BJ (cell line): ENCODE data around the gene FCSK. TPM values are rescaled to one million over a fixed set of nuclear protein-coding genes. Genes with fewer than 3 reads are reported as not detected.

Source experiments
- CTCF ChIA-PET: fragments of 350-600 bp; formaldehyde crosslinking; extraction: SDS; loops from one replicate; lab custom pipeline; 2021; ENCODE audit warnings: antibody characterized with exemption, inconsistent platforms; lab: Yijun Ruan, JAX
- POLR2A ChIA-PET: fragments of 300-600 bp; sonication (Branson Sonifier 250); formaldehyde crosslinking; extraction: SDS; loops from one replicate; lab custom pipeline; 2021; ENCODE audit warnings: antibody characterized with exemption; lab: Charles Lee
- DNase-seq: peaks from one replicate; pipeline ENCODE4 v3.0.0-alpha.2; 2011; ENCODE audit warnings: low read depth
- H3K27me3 ChIP-seq: 2 replicates; pipeline ENCODE4 v1.6.0; 2011; ENCODE audit warnings: low read length; ENCODE audit not compliant: control insufficient read depth, insufficient read depth
- H3K36me3 ChIP-seq: 2 replicates; pipeline ENCODE4 v1.5.1; 2011; ENCODE audit warnings: low read length; ENCODE audit not compliant: control insufficient read depth, insufficient read depth
- H3K4me3 ChIP-seq: 2 replicates; pipeline ENCODE4 v1.5.1; 2011; ENCODE audit warnings: low read depth, mild to moderate bottlenecking, control low read depth, low read length
- polyA plus RNA-seq: library from polyadenylated mRNA; depleted of rRNA; stranded (reverse); fragments of >200 nt; gene quantifications from 2 replicates; pipeline ENCODE4 v1.2.3, GENCODE V29; 2011
- TF ChIP-seq, protein P1 (sequence below): IDR thresholded peaks from 2 replicates; pipeline ENCODE4 v1.5.1; 2011; ENCODE audit warnings: low read depth, mild to moderate bottlenecking, control low read depth, inconsistent platforms, low read length, moderate library complexity; ENCODE audit not compliant: insufficient read depth

The FCSK gene
- polyA plus RNA-seq, 1 experiment = 9.0 TPM

DNA sequence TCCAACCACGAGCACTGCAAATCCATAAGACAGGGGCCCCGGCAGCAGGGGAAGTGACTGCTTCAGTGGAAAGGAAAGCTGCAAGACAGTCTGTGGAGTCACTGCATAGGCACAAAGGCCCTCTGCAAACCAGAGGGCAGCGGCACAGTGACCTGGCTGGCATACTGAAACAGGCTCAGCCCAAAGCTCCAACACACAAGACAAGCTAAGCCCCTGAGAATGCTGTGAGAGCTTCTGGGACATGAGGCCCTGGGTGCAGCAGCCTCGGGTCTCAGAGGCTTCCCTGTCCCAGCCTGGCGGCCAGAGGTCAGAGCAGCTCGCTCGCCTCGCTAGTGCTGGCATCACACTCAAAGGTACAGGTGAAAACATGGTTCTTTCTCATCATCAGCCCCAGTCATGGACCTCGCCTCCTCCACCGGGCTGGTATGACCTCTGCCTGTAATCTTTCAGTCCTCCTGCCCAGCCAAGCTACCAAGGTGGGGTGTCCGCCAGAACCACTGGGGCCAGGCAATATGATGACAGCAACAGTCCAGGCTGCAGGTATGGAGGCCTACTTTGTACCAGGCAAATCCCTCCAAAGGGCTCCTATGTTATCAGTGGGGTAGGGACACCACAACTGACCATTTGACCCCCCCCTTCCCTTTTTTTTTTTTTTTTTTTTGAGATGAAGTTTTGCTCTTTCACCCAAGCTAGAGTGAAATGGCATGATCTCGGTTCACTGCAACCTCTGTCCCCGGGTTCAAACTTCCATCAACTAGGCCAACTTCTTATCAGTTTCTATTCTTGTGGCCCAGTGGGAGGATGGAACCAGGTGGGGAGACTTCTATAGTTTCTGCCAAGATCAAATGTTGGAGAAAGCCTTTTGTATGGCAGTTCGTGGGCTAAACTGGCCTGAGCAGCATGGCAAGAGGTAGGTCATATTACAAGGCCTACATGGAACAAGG, 34.7 kb upstream of the FCSK start:
- CTCF ChIA-PET = no interaction called here
- TF ChIP-seq, protein P1, sequence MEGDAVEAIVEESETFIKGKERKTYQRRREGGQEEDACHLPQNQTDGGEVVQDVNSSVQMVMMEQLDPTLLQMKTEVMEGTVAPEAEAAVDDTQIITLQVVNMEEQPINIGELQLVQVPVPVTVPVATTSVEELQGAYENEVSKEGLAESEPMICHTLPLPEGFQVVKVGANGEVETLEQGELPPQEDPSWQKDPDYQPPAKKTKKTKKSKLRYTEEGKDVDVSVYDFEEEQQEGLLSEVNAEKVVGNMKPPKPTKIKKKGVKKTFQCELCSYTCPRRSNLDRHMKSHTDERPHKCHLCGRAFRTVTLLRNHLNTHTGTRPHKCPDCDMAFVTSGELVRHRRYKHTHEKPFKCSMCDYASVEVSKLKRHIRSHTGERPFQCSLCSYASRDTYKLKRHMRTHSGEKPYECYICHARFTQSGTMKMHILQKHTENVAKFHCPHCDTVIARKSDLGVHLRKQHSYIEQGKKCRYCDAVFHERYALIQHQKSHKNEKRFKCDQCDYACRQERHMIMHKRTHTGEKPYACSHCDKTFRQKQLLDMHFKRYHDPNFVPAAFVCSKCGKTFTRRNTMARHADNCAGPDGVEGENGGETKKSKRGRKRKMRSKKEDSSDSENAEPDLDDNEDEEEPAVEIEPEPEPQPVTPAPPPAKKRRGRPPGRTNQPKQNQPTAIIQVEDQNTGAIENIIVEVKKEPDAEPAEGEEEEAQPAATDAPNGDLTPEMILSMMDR = no peak
- Histone ChIP-seq H3K36me3 (peaks cover 6% of the 10 kb centered on the region), H3K27me3 (no peaks in the 10 kb centered on the region), H3K4me3 (no peak overlapping the region)
- DNase-seq = no peak
- POLR2A ChIA-PET = interaction anchor here (0.8 kb wide), 1 partner anchor 8 kb away, joined by 3 read pairs; no protein-coding TSS in a partner anchor

DNA sequence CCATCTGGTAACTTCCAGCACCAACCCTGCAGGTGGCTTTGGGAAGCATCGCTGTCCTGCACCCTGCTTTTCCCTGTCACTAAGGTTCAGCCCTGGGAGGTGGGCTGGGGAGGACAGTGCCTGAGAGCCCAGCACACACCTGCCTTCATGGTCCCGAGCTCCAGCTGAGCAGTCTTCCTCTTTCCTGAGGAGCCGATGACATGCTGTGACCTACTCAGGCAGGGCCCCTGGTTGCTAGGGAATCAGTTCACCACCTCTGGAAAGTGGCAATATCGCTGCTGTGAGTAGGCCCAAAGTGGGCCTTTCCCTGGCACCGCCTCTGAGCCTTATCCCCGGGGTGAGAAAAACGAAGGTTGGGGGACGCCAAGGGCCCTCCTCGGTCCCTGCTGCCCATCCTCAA, 33.4 kb upstream of the FCSK start:
- ChIA-PET POLR2A (no interaction called here), CTCF (no interaction called here)
- no peaks in the 10 kb centered on the region for H3K27me3 ChIP-seq
- H3K4me3 ChIP-seq = no peak overlapping the region
- DNase-seq = no peak
- TF ChIP-seq, protein P1 = no peak
- H3K36me3 ChIP-seq = peaks cover 6% of the 10 kb centered on the region

DNA sequence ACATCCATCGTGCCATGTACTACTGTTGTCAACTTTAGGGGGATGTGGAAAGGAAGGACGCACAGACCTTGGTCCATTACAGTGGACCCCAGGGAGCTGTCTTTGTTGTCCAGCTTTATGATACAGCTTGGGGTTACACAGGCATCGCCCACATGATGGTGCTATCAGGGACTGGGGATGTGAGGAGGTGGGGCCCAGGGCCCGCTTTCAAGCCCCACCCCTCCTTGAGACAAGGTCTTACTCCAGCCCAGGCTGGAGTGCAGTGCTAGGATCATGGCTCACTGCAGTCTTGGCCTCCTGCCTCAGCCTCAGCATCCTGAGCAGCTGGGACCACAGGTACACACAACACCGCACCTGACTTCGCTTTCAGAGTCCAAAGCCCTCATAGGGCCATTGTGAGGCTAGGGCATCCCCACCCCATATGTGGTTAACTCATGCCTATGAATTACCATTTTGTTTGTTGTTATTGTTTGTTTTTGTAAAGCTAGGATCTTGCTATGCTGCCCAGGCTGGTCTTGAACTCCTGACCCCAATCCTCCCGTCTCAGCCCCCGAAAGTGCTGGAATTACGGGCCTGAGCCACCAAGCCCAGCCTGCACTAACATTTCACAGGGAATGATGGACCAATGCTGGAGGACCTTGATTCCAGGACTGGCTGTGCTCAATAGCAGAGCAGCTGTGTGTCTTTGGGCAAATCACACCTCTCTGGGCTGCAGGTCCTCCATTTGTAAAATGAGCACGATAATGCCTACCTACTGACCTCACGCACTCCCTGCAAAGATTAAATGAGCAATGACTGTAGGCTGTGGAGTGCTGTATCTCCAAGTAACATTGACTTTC, 32.7 kb upstream of the FCSK start:
- ChIA-PET POLR2A (no interaction called here), CTCF (interaction anchor here (1.0 kb wide), 1 partner anchor 12 kb away, joined by 3 read pairs; no protein-coding TSS in a partner anchor)
- no peak for DNase-seq
- Histone ChIP-seq H3K36me3 (peaks cover 5% of the 10 kb centered on the region), H3K27me3 (no peaks in the 10 kb centered on the region), H3K4me3 (no peak overlapping the region)
- TF ChIP-seq, protein P1 = no peak

DNA sequence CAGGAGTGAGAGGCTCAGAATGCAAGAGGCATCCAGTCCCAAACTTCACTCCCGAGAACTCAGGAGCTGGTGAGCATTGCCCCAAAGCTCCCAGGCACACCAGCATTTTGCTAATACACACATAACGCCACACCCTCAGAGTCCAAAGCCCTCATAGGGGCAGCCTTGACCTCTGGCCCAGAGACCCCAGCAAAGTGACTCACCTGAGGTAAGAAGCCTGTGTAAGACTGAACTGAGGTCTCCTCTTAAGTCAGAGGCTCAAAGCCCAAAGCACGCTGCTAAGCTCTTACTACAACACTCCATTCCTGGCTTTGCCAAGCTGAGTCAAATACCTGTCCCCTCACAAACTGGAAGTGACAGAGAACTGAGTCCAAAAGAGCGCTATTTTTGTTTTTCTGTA, 31.9 kb upstream of the FCSK start:
- POLR2A ChIA-PET = no interaction called here
- CTCF ChIA-PET = interaction anchor here (1.0 kb wide), 1 partner anchor 11 kb away, joined by 3 read pairs; no protein-coding TSS in a partner anchor

More for the DNA sequence above, 31.9 kb upstream of the FCSK start:
- no peaks in the 10 kb centered on the region for H3K27me3 ChIP-seq
- H3K4me3 ChIP-seq = no peak overlapping the region
- TF ChIP-seq, protein P1 = no peak
- no peak for DNase-seq
- peaks cover 4% of the 10 kb centered on the region; the same call in 1 of the 2 replicates for H3K36me3 ChIP-seq
